HG03139 (cell line): ENCODE results near the gene PLEKHN1.

Experiments
- ATAC-seq: cut with Tn5 transposase; IDR thresholded peaks from one replicate; pipeline ENCODE4 v1.9.1; 2021; ENCODE audit not compliant: unreplicated experiment

The PLEKHN1 gene, protein sequence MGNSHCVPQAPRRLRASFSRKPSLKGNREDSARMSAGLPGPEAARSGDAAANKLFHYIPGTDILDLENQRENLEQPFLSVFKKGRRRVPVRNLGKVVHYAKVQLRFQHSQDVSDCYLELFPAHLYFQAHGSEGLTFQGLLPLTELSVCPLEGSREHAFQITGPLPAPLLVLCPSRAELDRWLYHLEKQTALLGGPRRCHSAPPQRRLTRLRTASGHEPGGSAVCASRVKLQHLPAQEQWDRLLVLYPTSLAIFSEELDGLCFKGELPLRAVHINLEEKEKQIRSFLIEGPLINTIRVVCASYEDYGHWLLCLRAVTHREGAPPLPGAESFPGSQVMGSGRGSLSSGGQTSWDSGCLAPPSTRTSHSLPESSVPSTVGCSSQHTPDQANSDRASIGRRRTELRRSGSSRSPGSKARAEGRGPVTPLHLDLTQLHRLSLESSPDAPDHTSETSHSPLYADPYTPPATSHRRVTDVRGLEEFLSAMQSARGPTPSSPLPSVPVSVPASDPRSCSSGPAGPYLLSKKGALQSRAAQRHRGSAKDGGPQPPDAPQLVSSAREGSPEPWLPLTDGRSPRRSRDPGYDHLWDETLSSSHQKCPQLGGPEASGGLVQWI

DNA sequence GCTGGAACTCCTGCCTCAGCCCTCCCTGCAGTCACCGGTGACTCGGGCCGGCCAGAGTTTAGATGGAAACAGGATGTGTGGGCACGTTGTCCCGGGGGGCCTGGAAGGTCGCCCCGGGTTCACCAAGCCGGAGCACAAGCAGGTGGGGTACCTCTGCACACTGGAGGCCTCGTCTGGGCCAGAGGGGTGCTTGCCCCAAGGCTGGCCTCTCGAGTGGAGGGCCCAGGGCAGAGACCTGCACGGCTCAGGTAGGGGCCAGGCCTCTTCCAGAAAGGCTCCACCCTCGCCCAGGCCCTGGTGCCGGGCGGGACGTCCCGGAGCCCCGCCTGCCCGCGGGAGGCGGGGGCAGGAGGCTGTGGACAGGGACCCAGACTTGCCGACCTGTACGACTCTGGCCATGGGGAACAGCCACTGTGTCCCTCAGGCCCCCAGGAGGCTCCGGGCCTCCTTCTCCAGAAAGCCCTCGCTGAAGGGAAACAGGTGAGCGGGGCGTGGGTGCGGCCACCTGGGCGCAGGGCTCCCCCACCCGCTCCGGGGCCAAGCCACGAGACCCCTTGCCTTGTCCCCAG, at the start of gene PLEKHN1:
Gene PLEKHN1, plus strand, starts transcription at position 348 of the 569 bp plus-strand sequence. Its CDS starts 50 bp downstream, at position 398.
- ATAC-seq, result no peak

- no peak for ATAC-seq
These were observed 49.2 kb upstream of the PLEKHN1 start for GRCh38 chr1:917076-917459.

- ATAC-seq, result no peak
These were observed 48.7 kb upstream of the PLEKHN1 start for GRCh38 chr1:917466-918091.

DNA sequence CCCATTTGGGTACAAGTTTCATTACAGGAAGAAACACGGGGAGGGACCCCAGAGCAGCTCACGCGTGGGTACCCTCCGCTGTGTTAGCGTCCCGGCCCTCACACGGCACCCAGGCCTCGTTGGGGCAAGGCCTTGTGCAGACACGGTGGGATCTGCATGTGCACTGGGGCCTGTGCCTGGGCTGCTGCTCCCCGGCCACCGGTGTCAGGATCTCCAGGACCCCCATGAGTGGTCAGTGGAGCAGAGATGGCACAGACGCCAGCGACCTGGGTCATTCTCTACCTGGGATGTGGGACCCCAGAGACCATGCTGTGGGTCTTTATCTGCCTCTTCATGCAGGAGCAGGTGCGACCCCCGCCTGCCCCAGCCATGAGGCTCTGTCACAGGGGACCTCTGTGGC, 47.9 kb upstream of the PLEKHN1 start:
- no peak for ATAC-seq

DNA sequence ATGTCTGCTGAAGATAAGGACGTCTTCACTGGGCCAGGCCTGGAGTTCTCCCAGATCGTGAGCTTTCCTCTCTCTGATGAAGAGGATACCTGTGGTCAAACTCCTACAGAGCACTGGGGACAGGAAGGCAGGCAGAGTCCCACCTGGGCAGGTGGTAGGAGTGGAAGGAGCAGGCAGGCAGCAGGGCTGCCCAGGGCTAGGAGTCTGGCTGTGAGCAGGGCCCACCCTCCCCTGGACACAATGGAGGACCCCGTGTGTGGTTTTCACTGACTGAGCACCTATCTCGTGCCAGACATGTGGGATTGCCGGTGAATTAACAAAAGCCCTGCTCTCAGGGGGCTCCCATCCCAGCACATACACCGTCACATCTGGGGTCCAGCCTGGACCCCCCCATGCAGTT, 47.4 kb upstream of the PLEKHN1 start:
- no peak for ATAC-seq

DNA sequence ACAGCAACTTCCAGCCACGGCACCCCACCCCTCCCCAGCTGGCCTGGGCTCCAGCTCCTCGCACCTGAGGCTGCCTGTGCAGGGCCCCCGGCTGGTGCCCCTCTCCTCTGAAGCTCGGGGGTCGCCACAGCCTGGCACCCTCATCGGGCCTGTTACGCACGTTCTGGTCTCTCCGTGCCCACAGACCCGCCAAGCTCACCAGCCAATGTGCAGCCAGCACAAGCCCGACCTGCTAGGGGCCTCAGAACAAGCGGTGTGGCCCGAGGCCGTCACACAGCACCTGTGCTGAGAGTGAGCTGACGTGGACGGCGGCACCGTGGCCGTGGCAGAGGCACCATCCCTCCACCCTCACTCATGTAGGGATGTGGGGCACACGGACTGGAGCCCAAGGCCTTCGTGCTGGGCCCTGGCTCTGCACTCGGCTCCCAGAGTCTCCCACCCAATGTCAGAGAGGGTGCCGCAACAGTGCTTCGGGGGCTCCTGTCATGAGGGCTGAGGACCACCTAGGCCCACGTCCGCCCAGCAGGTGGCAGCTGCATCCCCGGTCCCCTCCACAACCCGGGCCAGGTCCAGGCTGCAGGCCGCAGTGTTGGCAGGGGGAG, 46.9 kb upstream of the PLEKHN1 start:
- ATAC-seq, result no peak

DNA sequence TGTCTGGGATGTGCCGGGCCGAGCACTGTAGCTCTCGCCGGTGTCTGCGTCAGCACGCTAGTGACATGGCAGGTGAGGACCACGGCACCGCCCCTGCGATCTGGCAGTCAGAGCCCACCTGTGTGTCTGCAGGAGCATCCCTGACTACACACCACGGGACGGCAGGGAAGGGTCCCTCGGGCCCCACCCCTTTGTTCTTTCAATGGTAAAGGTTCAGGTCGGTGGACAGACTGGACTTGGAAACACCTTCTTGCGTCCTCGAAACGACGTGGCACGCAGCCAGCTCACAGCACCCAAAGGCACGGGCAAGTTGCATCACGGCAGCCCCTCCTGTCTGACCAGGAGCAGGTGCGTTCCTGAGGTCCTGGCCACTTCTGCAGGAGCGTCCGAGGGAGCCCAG, 46.3 kb upstream of the PLEKHN1 start:
- no peak for ATAC-seq

DNA sequence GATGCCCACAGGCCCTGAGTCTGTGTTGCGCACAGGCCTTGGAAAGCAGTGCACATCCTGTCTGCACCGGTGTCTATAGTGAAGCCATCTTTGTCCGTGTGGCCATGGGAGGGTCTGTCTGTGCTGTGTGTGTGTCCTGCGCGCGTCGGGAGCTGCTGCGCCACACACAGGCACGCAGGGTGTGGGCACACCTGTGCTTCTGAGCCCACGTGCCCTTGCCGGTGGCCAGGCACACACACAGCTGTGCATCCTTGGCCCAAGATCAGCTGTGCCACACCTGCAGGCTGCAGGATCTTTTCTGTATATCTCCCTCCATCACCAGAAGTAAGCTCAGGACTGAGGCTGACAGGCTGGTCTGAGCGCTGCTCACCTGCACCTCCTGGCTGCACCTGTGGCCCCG, 45.8 kb upstream of the PLEKHN1 start:
- no peak for ATAC-seq

GRCh38 chr1:921011-921837, 45.1 kb upstream of the PLEKHN1 start:
- no peak for ATAC-seq

GRCh38 chr1:923131-923990, 42.9 kb upstream of the PLEKHN1 start, which contains the start of gene SAMD11:
SAMD11 (plus strand) TSS chr1:923923; CDS start chr1:924432, 509 bp downstream.
- no peak for ATAC-seq

DNA sequence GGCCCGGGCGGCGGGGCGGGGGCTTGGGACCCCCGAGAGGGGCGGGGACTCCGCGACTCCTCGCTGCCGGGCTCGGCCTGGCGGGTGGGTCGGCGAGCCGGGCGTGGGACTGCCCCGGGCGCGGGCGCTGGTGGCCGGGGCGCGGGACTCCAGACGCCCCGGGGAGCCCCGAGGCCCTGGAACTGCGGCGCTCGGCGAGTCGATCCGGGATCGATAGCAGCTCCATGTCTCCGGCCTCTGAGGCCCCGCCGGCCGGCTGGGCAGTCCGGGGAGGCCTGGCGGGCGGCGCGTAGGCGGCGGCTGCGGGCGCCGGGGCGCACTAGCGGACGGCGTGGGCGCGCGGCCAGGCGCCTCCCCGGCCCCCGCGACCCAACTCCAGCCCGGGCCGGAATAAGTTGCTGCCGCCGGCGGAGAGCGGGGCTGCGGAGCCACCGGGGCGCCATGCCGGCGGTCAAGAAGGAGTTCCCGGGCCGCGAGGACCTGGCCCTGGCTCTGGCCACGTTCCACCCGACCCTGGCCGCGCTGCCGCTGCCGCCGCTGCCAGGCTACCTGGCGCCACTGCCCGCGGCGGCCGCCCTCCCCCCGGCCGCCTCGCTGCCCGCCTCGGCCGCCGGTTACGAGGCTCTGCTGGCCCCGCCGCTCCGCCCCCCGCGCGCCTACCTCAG, 42.2 kb upstream of the PLEKHN1 start:
- ATAC-seq, result no peak

GRCh38 chr1:924656-925560, 41.4 kb upstream of the PLEKHN1 start:
- no peak for ATAC-seq

GRCh38 chr1:925561-926421, 40.5 kb upstream of the PLEKHN1 start:
- no peak for ATAC-seq

DNA sequence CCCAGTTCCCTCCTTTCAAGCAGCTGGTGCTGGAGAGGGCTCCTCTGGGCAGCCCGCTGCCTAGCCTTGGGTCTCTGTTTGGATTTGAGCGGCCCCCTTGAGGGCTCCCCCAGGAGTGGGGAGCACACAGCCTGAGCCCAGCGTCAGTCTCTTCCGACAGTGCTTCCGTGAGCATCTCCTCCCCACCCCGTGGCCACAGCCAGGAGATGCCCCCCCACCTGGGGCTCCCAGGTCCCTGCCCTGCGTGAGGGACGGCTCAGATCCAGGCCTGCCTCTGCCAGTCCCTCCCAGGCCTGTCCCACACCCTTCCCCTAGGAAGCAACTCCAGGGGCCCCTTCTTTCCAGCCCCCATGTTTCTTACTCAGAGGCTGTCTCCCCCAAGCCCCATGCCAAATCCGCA, 39.0 kb upstream of the PLEKHN1 start:
- ATAC-seq, result no peak

DNA sequence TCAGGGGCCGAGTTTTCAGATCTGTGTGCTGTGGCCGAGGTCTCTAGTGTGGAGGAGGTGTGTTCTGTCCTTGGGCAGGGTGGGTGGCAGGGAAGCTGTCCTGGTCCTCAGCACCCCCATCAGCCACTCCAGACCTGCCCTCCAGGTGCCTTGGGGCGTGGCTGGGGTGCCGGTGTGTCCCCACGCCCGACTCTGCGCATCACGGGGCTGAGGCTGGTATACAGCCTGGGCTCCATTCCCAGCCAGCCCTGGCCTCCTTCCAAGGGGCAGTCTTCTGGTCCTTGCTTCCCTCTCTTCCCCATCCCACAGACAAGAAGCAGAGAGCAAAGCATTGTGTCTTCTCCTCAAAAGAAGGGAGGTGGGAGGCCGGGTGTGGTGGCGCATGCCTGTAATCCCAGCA, 38.5 kb upstream of the PLEKHN1 start:
- no peak for ATAC-seq

DNA sequence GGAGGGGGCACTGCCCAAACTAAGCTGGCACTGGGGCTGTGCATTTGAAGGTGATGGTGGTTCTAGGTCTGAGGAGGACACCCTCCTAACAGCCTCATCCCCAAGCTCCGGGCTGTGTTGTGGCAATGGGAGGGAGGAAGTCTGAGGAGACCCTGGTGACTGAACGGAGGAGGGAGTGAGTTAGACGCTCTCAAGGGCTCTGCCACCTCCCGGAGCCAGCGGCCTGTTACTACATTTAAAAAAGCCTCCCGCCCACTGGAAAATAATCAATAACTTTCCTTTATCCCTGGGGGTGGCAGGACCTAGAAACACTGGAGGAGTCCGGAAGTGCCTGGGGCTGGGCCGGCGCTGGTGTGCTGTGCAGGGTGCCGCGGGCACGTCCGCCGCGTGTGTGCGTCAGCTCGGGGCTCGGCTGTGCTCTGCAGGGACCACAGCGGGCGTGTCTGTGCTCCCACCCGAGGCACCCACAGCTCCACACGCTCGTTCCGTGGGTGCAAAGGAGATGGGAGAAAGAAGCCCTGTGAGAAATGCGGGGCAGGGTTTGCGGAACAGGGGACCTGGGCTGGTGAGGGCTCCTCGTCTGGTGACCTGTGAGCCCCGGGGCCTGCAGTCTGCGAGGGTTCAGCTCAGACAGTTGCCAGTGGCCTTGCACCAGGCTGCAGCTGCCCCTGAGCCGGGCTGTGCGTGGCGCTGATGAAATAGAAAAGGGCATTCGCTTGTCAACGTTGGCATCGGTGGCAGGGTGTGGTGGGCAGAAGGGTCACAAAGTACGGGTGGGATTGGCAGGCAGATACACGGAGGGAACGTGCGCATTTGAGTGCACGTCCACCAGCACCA, 37.2 kb upstream of the PLEKHN1 start:
- ATAC-seq, result no peak
